ENCODE measurements around the gene RAET1L. TPM values are rescaled to one million over a fixed set of nuclear protein-coding genes. Genes with fewer than 3 reads are reported as not detected.
"Not testable (repeated sequence)": the region's sequence is repeated elsewhere in the genome, so short reads cannot be mapped to it uniquely, and the experiment has no call there.

The RAET1L gene
- total RNA-seq, 4 donors from 2014 or later, result 1.2 to 7.1 (median 3.6) TPM

DNA sequence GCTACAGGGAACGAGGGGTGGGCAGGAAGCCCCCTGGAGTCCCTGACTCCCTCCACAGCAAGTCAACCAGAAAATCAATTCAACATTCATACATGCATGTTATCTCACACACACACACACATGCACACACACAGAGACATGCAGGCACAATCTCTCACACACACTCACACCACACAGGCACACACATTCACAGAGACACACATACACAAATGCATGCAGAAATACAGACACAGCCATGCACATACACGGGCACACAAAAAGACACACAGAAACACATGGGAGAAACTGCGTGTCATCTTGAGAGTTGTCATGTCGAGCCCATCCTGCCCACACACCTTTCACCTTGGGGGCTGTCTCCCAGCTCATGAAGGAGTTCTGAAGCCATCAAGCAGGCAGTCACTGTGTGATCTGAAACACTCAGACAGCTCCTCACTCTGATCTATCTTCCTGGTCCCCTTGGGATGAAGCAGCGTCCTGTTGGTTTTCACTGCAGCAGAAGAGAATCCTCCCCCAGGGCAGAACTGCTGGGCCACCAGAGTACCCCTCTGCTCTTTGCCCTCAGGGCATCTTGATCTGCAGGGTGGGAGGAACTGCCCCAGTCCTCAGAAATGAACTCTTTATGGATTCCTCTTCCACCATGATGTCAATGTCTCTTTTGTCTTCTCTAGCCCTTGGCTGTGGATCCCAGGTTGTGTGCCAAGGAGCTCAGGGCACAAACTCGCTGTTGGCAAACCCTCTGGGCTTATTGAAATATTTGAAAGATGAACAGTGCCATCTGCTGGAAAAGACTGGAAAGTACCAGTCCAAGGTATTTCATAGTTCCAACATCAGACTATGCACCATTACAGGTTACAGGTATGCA is 8.8 kb downstream of the RAET1L start:
- H3K4me3 ChIP-seq (ENCODE audit: low read depth, poor library complexity, severe bottlenecking), result no peak overlapping the region
- intact Hi-C loops (cut with DNase I; ENCODE audit: low total_unique reads), result loop anchor here (5.0 to 10.0 kb wide), 2 partner anchors 84 to 182 kb away; no protein-coding TSS in a partner anchor
- TF ChIP-seq, protein P1, sequence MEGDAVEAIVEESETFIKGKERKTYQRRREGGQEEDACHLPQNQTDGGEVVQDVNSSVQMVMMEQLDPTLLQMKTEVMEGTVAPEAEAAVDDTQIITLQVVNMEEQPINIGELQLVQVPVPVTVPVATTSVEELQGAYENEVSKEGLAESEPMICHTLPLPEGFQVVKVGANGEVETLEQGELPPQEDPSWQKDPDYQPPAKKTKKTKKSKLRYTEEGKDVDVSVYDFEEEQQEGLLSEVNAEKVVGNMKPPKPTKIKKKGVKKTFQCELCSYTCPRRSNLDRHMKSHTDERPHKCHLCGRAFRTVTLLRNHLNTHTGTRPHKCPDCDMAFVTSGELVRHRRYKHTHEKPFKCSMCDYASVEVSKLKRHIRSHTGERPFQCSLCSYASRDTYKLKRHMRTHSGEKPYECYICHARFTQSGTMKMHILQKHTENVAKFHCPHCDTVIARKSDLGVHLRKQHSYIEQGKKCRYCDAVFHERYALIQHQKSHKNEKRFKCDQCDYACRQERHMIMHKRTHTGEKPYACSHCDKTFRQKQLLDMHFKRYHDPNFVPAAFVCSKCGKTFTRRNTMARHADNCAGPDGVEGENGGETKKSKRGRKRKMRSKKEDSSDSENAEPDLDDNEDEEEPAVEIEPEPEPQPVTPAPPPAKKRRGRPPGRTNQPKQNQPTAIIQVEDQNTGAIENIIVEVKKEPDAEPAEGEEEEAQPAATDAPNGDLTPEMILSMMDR (IDR thresholded peaks at IDR 0.05), result peak in 1 of 3 donors; percentile 34
- TF ChIP-seq POLR2A (IDR thresholded peaks at IDR 0.05), result no peak
- 25 to 26% methylated on average over 6 of the region's 6 CpGs for WGBS, 2 donors
- DNase-seq (ENCODE audit: low spot score in 2 of 2), result peak in 1 of 2 donors; percentile 83

DNA sequence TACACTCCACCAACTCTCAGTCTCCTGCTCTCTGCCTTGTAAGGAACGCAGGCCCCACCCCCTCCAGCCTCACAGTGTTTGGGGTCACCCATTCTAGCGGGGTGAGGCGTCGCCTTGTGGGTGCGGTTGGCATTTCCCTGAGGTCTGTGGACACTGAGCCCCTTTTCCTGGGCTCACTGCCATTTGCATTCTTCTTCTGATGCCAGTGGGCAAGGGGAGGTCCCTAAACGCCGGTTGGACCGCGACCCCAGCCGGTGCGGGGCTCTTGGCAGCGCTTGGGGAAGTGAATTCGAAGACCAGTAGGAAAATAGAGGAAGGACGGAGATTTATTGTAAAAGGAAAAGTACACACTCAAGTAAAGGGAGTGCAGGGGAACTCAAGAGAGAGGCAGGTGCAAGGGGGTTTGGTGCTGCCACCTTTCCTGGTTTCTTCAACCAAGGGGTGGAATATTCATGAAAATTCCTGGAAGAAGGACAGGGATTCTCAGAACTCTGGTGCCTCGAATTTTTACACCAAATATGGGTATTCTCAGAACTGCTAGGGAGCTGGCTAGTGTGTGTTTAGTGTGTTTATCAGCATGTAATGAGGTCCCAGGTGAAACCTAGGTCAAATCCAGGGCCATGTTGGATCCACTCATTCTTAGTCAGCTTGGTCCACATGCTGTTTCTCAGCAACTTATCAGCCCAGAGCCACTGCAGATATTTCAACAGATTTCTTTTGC is 9.9 kb downstream of the RAET1L start:
- intact Hi-C loops (cut with DNase I; ENCODE audit: low total_unique reads), result loop anchor here (5.0 to 10.0 kb wide), 2 partner anchors 83 to 181 kb away; no protein-coding TSS in a partner anchor
- not testable (repeated sequence) for H3K4me3 ChIP-seq (ENCODE audit: low read depth, poor library complexity, severe bottlenecking)
- WGBS, 2 donors, result 5 to 9% methylated on average over 15 of the region's 15 CpGs
- DNase-seq (ENCODE audit: low spot score in 2 of 2), result peak in 1 of 2 donors; percentile 66

DNA sequence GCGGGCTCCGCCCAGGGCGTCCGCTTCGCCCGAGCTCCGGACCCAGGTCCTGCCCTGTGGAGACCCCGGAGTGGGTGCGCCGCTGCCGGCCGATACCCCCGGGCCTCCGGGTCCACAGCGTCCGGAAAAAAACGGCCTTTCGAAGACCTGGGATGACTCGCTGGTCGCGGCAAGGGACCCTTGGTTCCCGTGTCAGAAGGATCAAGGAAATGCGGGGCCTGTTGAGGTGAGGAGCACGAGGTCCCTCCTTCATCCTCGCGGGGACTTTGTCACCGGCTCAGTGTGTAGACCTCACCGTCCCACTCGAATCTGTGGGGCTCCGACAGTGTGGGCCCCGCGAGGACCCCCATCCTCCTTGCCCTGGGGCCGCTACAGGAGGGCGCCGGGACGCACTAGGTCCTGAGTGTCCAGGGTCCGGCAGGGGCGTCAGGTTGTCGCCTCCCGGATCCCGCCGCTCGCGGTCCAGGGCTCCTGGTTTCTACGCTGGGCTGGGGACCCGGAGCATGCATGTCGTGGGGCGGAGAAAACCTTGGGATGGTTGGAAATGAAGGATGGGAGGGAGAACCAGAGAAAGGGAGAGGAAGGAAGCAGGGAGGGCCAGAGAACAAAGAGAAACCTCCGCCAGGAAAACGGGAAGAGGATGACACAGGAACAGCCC is 10.6 kb downstream of the RAET1L start:
- intact Hi-C loops (cut with DNase I; ENCODE audit: low total_unique reads), result loop anchor here (5.0 to 10.0 kb wide), 2 partner anchors 82 to 180 kb away; no protein-coding TSS in a partner anchor
- 0% methylated on average over 2 of the region's 50 CpGs; no CpG with 5 or more reads in 1 of the 2 donors for WGBS, 2 donors
- H3K4me3 ChIP-seq (ENCODE audit: low read depth, poor library complexity, severe bottlenecking), result not testable (repeated sequence)
- peak in 1 of 2 donors; percentile 58 for DNase-seq (ENCODE audit: low spot score in 2 of 2)

DNA sequence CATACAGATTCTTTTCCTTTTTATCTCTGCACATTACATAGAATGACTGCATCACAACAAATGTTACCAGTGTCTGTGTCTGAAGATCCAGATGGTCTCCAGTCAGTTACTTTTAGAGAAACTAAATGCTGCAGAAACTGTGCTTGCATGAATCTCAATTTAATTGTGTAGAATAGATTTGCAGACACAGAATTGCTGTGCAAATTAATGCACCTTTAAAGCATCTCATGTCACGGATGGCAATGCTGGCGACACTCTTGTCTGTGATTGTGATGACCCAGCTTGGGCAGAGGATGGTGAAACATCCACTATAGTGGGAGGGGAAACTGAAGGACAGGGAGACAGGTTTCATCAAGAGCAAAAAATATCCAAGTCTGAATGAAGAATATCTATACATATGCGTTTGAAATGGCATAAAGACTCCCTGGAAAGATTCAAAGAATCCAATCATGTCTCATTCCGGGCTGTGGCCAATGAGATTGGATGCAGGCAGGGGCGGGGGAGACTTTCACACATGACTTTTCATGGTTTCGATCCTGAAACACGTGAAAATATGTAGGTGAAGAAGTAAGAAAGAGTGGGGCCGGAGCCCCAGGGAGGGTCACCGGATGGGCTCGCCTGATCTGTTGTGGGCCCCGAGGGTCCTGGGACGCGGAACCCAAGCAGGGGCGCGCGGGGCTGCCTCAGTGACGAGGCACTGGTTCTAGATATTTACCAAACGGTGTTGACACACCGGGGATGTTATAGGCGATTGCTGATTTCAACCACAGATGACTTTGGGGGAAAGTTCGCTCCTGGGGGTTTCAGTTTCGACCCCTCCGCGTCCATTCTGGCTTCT is 11.3 kb downstream of the RAET1L start:
- WGBS, 2 donors, result 13 to 22% methylated on average over 7 to 8 of the region's 24 CpGs
- peak in 1 of 2 donors; percentile 36 for DNase-seq (ENCODE audit: low spot score in 2 of 2)
- not testable (repeated sequence) for H3K4me3 ChIP-seq (ENCODE audit: low read depth, poor library complexity, severe bottlenecking)
- intact Hi-C loops (cut with DNase I; ENCODE audit: low total_unique reads), result loop anchor here (10.0 kb wide), 1 partner anchor 179 kb away; no protein-coding TSS in a partner anchor

DNA sequence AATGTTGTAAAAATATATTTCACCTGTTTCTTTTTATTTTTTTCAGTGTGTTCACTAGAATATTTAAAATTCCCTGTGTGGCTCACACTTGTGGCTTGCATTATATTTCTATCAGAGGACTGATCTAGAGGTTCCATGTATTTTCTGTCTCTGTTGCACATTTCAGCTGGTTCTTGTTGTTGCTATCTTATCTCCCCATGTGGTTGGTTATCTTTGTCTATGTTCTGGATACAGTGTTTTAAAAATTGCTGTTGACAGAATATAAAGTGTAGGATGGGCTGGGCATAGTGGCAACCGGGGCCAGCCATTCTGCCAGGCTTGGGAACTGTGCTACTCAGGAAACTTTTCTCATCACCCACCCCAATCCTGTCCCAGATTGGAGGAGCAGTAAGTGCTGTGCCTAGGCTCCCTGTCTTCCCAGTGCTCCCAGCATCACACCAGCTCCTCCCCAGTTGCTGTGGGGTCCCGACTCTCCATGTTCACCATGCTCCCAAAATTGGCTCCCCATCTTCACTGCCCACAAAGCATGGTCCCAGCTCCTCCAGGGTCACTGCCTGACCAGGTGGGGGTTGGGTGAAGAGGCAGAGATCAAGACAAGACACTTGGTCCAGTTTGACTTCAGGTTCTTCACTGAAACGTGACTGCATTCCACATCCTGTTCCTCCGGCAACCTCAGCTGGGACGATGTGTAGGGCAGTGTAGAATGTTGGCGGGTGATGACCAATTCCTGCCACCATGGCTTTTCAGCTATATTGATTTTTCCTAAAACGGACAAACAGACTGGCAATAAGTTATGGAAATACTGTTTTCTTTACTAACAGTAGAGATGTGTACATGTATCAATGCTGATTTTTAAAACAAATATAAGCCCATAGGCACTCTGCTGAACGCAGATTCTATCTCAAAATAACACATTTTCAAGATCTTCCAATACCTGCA is 12.2 kb downstream of the RAET1L start:
- WGBS, 2 donors, result 27 to 54% methylated on average over 8 of the region's 8 CpGs
- DNase-seq (ENCODE audit: low spot score in 2 of 2), result peak in 1 of 2 donors; percentile 40
- not testable (repeated sequence) for H3K4me3 ChIP-seq (ENCODE audit: low read depth, poor library complexity, severe bottlenecking)
- intact Hi-C loops (cut with DNase I; ENCODE audit: low total_unique reads), result loop anchor here (10.0 kb wide), 1 partner anchor 178 kb away; no protein-coding TSS in a partner anchor

DNA sequence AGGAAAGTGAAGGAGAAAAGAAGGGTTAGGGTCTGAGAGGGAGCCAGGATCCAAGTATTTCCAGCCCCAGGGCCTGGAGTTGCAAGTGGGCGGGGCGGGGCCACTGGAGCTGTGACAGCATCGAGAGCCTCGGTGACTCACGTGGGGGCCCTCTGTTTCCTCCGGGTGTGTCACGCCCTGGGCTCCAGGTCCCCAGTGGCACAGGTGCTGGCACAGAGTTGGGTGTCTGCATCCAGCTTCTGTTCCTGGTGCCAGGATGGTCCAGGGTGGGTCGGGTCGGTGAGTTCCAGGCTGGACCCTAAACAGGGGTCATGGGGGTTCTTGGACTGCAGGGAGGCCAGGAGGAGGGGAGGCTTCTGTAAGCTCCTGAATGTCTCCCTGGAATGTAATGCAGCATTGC is 16.7 kb downstream of the RAET1L start:
- TF ChIP-seq, protein P1 (IDR thresholded peaks at IDR 0.05), result no peak
- TF ChIP-seq POLR2A (IDR thresholded peaks at IDR 0.05), result no peak
- DNase-seq (ENCODE audit: low spot score in 2 of 2), result peak in 1 of 2 donors; percentile 86
- 18 to 26% methylated on average over 8 to 9 of the region's 9 CpGs for WGBS, 2 donors
- intact Hi-C loops (cut with DNase I; ENCODE audit: low total_unique reads), result loop anchor here (5.0 kb wide), 1 partner anchor 66 kb away; the partner anchor contains the start of gene ULBP2
- no peak overlapping the region for H3K4me3 ChIP-seq (ENCODE audit: low read depth, poor library complexity, severe bottlenecking)

Data from lower leg skin (tissue), 4 donors.